ENCODE data around the gene ASCL3. TPM values are rescaled to one million over a fixed set of nuclear protein-coding genes. Genes with fewer than 3 reads are reported as not detected.

ASCL3 gene
- total and polyA plus RNA-seq, 2 experiments from 2014 or later: not detected

DNA sequence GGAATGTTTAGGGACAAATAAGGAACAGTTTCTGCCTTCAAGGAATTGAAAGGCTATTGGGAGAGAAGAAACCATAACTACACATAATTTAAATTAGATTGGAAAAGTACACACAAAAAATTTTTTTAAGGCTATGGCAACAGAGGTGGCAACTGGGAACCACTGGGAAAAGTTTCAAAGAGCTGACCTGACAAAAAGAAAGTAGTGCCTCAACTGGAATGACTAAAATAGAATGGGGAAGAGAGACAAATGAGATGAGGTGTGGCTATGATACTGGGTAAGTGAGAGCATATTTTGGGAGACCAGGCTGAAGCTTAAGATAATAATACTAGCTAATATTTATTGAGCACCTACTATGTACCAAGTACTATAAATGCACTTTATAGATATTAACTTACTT lies 34.7 kb downstream of the ASCL3 start:
- H3K4me3 Mint-ChIP-seq: no peak overlapping the region
- H3K4me1 ChIP-seq (ENCODE audit: insufficient read depth): peaks cover 11% of the 10 kb centered on the region
- no peak overlapping the region for H3K4me2 ChIP-seq
- no peak for DNase-seq (ENCODE audit: low spot score)
- peaks cover 4% of the 10 kb centered on the region; the same call in 1 of the 2 replicates for H3F3A ChIP-seq (replicated peaks; ENCODE audit: low read depth)
- H3K9me2 ChIP-seq (ENCODE audit: insufficient read depth): no peaks in the 10 kb centered on the region
- H3K4me3 ChIP-seq: no peak overlapping the region
- no peaks in the 10 kb centered on the region for H3K36me3 ChIP-seq (ENCODE audit: insufficient read depth)
- ATAC-seq: no peak
- H3K27me3 ChIP-seq (ENCODE audit: insufficient read depth): peaks cover 25% of the 10 kb centered on the region
- H3K27ac ChIP-seq (ENCODE audit: low read depth): no peak overlapping the region
- H3K79me2 ChIP-seq (replicated peaks; ENCODE audit: insufficient read depth): no peaks in the 10 kb centered on the region
- no peak overlapping the region for H2AFZ ChIP-seq
- no peaks in the 10 kb centered on the region for H4K20me1 ChIP-seq (replicated peaks; ENCODE audit: insufficient read depth)
- H3K36me3 Mint-ChIP-seq (ENCODE audit: low read depth): peaks cover 2% of the 10 kb centered on the region; the same call in 2 of the 3 replicates
- TF ChIP-seq STAT1 (IDR thresholded peaks at IDR 0.05; ENCODE audit: unreplicated experiment) (no peak), CREB1 (CRISPR knock-in tag; IDR thresholded peaks at IDR 0.05; ENCODE audit: low read depth) (no peak), EZH2 (IDR thresholded peaks at IDR 0.05; ENCODE audit: low read depth, unreplicated experiment) (no peak), POLR2AphosphoS5 (IDR thresholded peaks at IDR 0.05; ENCODE audit: low read depth) (no peak)
- TF ChIP-seq, protein P1, sequence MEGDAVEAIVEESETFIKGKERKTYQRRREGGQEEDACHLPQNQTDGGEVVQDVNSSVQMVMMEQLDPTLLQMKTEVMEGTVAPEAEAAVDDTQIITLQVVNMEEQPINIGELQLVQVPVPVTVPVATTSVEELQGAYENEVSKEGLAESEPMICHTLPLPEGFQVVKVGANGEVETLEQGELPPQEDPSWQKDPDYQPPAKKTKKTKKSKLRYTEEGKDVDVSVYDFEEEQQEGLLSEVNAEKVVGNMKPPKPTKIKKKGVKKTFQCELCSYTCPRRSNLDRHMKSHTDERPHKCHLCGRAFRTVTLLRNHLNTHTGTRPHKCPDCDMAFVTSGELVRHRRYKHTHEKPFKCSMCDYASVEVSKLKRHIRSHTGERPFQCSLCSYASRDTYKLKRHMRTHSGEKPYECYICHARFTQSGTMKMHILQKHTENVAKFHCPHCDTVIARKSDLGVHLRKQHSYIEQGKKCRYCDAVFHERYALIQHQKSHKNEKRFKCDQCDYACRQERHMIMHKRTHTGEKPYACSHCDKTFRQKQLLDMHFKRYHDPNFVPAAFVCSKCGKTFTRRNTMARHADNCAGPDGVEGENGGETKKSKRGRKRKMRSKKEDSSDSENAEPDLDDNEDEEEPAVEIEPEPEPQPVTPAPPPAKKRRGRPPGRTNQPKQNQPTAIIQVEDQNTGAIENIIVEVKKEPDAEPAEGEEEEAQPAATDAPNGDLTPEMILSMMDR (conservative IDR thresholded peaks at IDR 0.05; ENCODE audit: low read depth in 2 of 2): no peak
- TF ChIP-seq, protein P2, sequence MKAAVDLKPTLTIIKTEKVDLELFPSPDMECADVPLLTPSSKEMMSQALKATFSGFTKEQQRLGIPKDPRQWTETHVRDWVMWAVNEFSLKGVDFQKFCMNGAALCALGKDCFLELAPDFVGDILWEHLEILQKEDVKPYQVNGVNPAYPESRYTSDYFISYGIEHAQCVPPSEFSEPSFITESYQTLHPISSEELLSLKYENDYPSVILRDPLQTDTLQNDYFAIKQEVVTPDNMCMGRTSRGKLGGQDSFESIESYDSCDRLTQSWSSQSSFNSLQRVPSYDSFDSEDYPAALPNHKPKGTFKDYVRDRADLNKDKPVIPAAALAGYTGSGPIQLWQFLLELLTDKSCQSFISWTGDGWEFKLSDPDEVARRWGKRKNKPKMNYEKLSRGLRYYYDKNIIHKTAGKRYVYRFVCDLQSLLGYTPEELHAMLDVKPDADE (IDR thresholded peaks at IDR 0.05): no peak
- no peaks in the 10 kb centered on the region for H3K9me3 Mint-ChIP-seq
- peaks cover 13% of the 10 kb centered on the region for H3K4me1 Mint-ChIP-seq
- peaks cover 16% of the 10 kb centered on the region for H3K27me3 Mint-ChIP-seq (ENCODE audit: insufficient read depth, low read depth, poor library complexity)
- no peak overlapping the region for H3K27ac Mint-ChIP-seq

DNA sequence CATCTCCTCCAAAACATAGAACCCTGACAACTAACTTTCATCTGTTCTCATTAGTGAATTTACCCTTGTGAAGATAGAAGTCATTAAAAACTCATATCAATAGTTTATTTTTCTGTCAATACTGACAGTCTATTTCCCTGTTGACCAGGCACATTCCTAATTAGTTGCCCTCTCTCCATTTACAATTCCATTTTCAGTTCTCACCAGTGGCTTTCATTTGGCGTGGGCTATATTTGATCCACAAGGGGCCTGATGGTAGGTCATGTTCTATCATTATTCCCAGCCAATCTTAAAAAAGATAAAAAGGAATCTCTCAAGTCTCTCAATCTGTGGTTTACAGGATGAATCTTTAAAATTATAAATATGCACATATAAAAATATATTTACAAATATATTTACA lies 35.7 kb downstream of the ASCL3 start:
- H3K27me3 Mint-ChIP-seq (ENCODE audit: insufficient read depth, low read depth, poor library complexity): peaks cover 14% of the 10 kb centered on the region
- H4K20me1 ChIP-seq (replicated peaks; ENCODE audit: insufficient read depth): no peaks in the 10 kb centered on the region
- H3K4me3 Mint-ChIP-seq: no peak overlapping the region
- peaks cover 9% of the 10 kb centered on the region for H3K4me1 Mint-ChIP-seq
- H3K9me2 ChIP-seq (ENCODE audit: insufficient read depth): no peaks in the 10 kb centered on the region
- no peak overlapping the region for H3K27ac ChIP-seq (ENCODE audit: low read depth)
- no peak overlapping the region for H3K4me2 ChIP-seq
- H3K36me3 ChIP-seq (ENCODE audit: insufficient read depth): no peaks in the 10 kb centered on the region
- no peaks in the 10 kb centered on the region; the same call in 2 of the 3 replicates for H3K36me3 Mint-ChIP-seq (ENCODE audit: low read depth)
- ATAC-seq (no peak), DNase-seq (ENCODE audit: low spot score) (no peak)
- H3K27ac Mint-ChIP-seq: no peak overlapping the region
- H3K4me1 ChIP-seq (ENCODE audit: insufficient read depth): peaks cover 8% of the 10 kb centered on the region
- H3K4me3 ChIP-seq: no peak overlapping the region
- no peaks in the 10 kb centered on the region for H3K9me3 Mint-ChIP-seq
- H3K27me3 ChIP-seq (ENCODE audit: insufficient read depth): peaks cover 25% of the 10 kb centered on the region
- H2AFZ ChIP-seq: no peak overlapping the region
- peaks cover 4% of the 10 kb centered on the region; the same call in 1 of the 2 replicates for H3F3A ChIP-seq (replicated peaks; ENCODE audit: low read depth)
- no peaks in the 10 kb centered on the region for H3K79me2 ChIP-seq (replicated peaks; ENCODE audit: insufficient read depth)
- TF ChIP-seq ZNF331 (CRISPR knock-in tag; IDR thresholded peaks at IDR 0.05; ENCODE audit: low read depth): no peak
- no peak for TF ChIP-seq POLR2AphosphoS5 (IDR thresholded peaks at IDR 0.05; ENCODE audit: low read depth)
- no peak for TF ChIP-seq CREB1 (CRISPR knock-in tag; IDR thresholded peaks at IDR 0.05; ENCODE audit: low read depth)
- no peak for TF ChIP-seq STAT1 (IDR thresholded peaks at IDR 0.05; ENCODE audit: unreplicated experiment)
- TF ChIP-seq, protein P3, sequence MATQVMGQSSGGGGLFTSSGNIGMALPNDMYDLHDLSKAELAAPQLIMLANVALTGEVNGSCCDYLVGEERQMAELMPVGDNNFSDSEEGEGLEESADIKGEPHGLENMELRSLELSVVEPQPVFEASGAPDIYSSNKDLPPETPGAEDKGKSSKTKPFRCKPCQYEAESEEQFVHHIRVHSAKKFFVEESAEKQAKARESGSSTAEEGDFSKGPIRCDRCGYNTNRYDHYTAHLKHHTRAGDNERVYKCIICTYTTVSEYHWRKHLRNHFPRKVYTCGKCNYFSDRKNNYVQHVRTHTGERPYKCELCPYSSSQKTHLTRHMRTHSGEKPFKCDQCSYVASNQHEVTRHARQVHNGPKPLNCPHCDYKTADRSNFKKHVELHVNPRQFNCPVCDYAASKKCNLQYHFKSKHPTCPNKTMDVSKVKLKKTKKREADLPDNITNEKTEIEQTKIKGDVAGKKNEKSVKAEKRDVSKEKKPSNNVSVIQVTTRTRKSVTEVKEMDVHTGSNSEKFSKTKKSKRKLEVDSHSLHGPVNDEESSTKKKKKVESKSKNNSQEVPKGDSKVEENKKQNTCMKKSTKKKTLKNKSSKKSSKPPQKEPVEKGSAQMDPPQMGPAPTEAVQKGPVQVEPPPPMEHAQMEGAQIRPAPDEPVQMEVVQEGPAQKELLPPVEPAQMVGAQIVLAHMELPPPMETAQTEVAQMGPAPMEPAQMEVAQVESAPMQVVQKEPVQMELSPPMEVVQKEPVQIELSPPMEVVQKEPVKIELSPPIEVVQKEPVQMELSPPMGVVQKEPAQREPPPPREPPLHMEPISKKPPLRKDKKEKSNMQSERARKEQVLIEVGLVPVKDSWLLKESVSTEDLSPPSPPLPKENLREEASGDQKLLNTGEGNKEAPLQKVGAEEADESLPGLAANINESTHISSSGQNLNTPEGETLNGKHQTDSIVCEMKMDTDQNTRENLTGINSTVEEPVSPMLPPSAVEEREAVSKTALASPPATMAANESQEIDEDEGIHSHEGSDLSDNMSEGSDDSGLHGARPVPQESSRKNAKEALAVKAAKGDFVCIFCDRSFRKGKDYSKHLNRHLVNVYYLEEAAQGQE (IDR thresholded peaks at IDR 0.05; ENCODE audit: unreplicated experiment): no peak
- no peak for TF ChIP-seq EZH2phosphoT487 (IDR thresholded peaks at IDR 0.05; ENCODE audit: unreplicated experiment)
- TF ChIP-seq, protein P2 (IDR thresholded peaks at IDR 0.05): no peak
- no peak for TF ChIP-seq ZNF114 (CRISPR knock-in tag; IDR thresholded peaks at IDR 0.05)
- TF ChIP-seq JUNB (IDR thresholded peaks at IDR 0.05; ENCODE audit: unreplicated experiment): no peak
- TF ChIP-seq EZH2 (IDR thresholded peaks at IDR 0.05; ENCODE audit: low read depth, unreplicated experiment): no peak
- no peak for TF ChIP-seq NANOG (IDR thresholded peaks at IDR 0.05; ENCODE audit: borderline replicate concordance)
